Ovary (tissue), 3 donors: ENCODE results near the gene NDEL1.

ENCODE experiments used
- CTCF ChIP-seq, 3 donors: fragments of 450-650 bp in 2 of 3; fragments of 200-600 bp in 1 of 3; IDR thresholded peaks; one replicate each; pipeline versions ENCODE4 v1.5.1 to v1.8.0; 2016 to 2022; ENCODE audit warnings: antibody characterized with exemption in 3 of 3, mild to moderate bottlenecking in 1 of 3
- EP300 ChIP-seq: sonication (generic); formaldehyde crosslinking; IDR thresholded peaks from one replicate; pipeline ENCODE4 v1.6.1; 2017; ENCODE audit warnings: antibody characterized with exemption
- POLR2A ChIP-seq: fragments of 450-650 bp; IDR thresholded peaks from one replicate; pipeline ENCODE4 v1.6.1; 2017; ENCODE audit warnings: antibody characterized with exemption, mild to moderate bottlenecking, moderate library complexity
- donor health status: DM: no; HTN: no; CAD: no.

GRCh38 chr17:8387914-8388651 is 47.6 kb upstream of the NDEL1 start:
- no peak for TF ChIP-seq CTCF (IDR thresholded peaks at IDR 0.05)
- TF ChIP-seq POLR2A = no peak
- no peak for TF ChIP-seq EP300
